Coronary artery (tissue), 2 donors: Measurements from ENCODE around the gene BMP5.

Experiments
- DNase-seq: peaks from one replicate; pipeline ENCODE4 v3.0.0-alpha.2; 2017; ENCODE audit warnings: low spot score
- H3K27ac ChIP-seq, 2 donors: fragments of 200-600 bp; sonication (generic); one replicate each; pipeline ENCODE4 v1.5.1; 2016 to 2019
- H3K4me3 ChIP-seq: fragments of 200-600 bp; sonication (generic); 2 replicates; pipeline ENCODE4 v1.5.1; 2016; ENCODE audit warnings: mild to moderate bottlenecking, moderate library complexity
- CTCF ChIP-seq: fragments of 200-600 bp; sonication (generic); IDR thresholded peaks from one replicate; pipeline ENCODE4 v1.5.1; 2019; ENCODE audit warnings: antibody characterized with exemption

Gene BMP5

GRCh38 chr6:55729665-55730064, 145.7 kb downstream of the BMP5 start:
- no peak overlapping the region for H3K27ac ChIP-seq
- no peak for TF ChIP-seq CTCF
- no peak for DNase-seq
- no peak overlapping the region for H3K4me3 ChIP-seq

- H3K4me3 ChIP-seq: no peak overlapping the region
- DNase-seq: no peak
- no peak for TF ChIP-seq CTCF
- H3K27ac ChIP-seq: no peak overlapping the region
These were observed 149.2 kb downstream of the BMP5 start for GRCh38 chr6:55726144-55726543.

GRCh38 chr6:55714831-55715230, 160.6 kb downstream of the BMP5 start:
- TF ChIP-seq CTCF: no peak
- DNase-seq: no peak
- H3K27ac ChIP-seq: no peak overlapping the region
- no peak overlapping the region for H3K4me3 ChIP-seq

- Histone ChIP-seq H3K4me3 (no peak overlapping the region), H3K27ac (no peak overlapping the region)
- no peak for DNase-seq
- TF ChIP-seq CTCF: no peak
These were observed 162.0 kb downstream of the BMP5 start for GRCh38 chr6:55713436-55713835.

GRCh38 chr6:55708711-55709110, 166.7 kb downstream of the BMP5 start:
- H3K27ac ChIP-seq: no peak overlapping the region
- TF ChIP-seq CTCF: no peak
- H3K4me3 ChIP-seq: no peak overlapping the region
- no peak for DNase-seq

- no peak for TF ChIP-seq CTCF
- no peak for DNase-seq
- no peak overlapping the region for H3K27ac ChIP-seq
- H3K4me3 ChIP-seq: no peak overlapping the region
These were observed 169.6 kb downstream of the BMP5 start for GRCh38 chr6:55705451-55706440.

- H3K4me3 ChIP-seq: no peak overlapping the region
- TF ChIP-seq CTCF: no peak
- no peak for DNase-seq
- H3K27ac ChIP-seq: no peak overlapping the region
These were observed 171.0 kb downstream of the BMP5 start for GRCh38 chr6:55704421-55704820.
